GM21423 (cell line): ENCODE data around the gene C1orf226.

ENCODE experiments used
- ATAC-seq: cut with Tn5 transposase; IDR thresholded peaks from one replicate; pipeline ENCODE4 v1.9.1; 2021; ENCODE audit warnings: mild to moderate bottlenecking, moderate library complexity; ENCODE audit not compliant: unreplicated experiment

C1orf226 gene

GRCh38 chr1:162365284-162366020 is 16.1 kb upstream of the C1orf226 start:
- no peak for ATAC-seq

GRCh38 chr1:162366149-162366548 is 15.4 kb upstream of the C1orf226 start:
- ATAC-seq, result no peak

- no peak for ATAC-seq
Observed at GRCh38 chr1:162366671-162367070, 14.9 kb upstream of the C1orf226 start.

GRCh38 chr1:162367073-162367472 is 14.5 kb upstream of the C1orf226 start:
- ATAC-seq, result no peak

GRCh38 chr1:162367772-162368171 is 13.8 kb upstream of the C1orf226 start:
- ATAC-seq, result no peak

- no peak for ATAC-seq
Observed at GRCh38 chr1:162368451-162368850, 13.1 kb upstream of the C1orf226 start.

GRCh38 chr1:162369571-162369970 is 12.0 kb upstream of the C1orf226 start:
- no peak for ATAC-seq

GRCh38 chr1:162370161-162370560 is 11.4 kb upstream of the C1orf226 start:
- ATAC-seq, result no peak

GRCh38 chr1:162370721-162371120 is 10.8 kb upstream of the C1orf226 start:
- no peak for ATAC-seq

GRCh38 chr1:162371611-162372010 is 9.9 kb upstream of the C1orf226 start:
- ATAC-seq, result no peak

GRCh38 chr1:162372159-162373071 is 9.1 kb upstream of the C1orf226 start:
- ATAC-seq, result no peak

GRCh38 chr1:162373072-162373427 is 8.5 kb upstream of the C1orf226 start:
- ATAC-seq, result no peak

GRCh38 chr1:162373541-162374260 is 7.8 kb upstream of the C1orf226 start:
- no peak for ATAC-seq

- no peak for ATAC-seq
Observed at GRCh38 chr1:162374406-162374805, 7.1 kb upstream of the C1orf226 start.

- no peak for ATAC-seq
Observed at GRCh38 chr1:162375463-162375862, 6.1 kb upstream of the C1orf226 start.

- ATAC-seq, result no peak
Observed at GRCh38 chr1:162376691-162377090, 4.8 kb upstream of the C1orf226 start, which contains the start of gene SPATA46. SPATA46 (minus strand) TSS chr1:162376854; CDS start chr1:162376790, 64 bp downstream.

GRCh38 chr1:162380061-162380846 is 1.3 kb upstream of the C1orf226 start:
- no peak for ATAC-seq

GRCh38 chr1:162381941-162382750 is 618 bp downstream of the C1orf226 start:
- no peak for ATAC-seq

GRCh38 chr1:162383091-162383490 is 1.6 kb downstream of the C1orf226 start:
- no peak for ATAC-seq

GRCh38 chr1:162383516-162383915 is 2.0 kb downstream of the C1orf226 start:
- no peak for ATAC-seq
